DMS79 (cell line): ENCODE measurements around the gene TANGO6.
A peak's percentile ranks its signal among the peaks of the same experiment; 100 is the strongest.
"Not testable (repeated sequence)": the region's sequence is repeated elsewhere in the genome, so short reads cannot be mapped to it uniquely, and the experiment has no call there.

ENCODE experiments used
- DNase-seq: peaks from one replicate; lab custom pipeline; 2025; lab: John Stamatoyannopoulos, UW

TANGO6 gene

GRCh38 chr16:68972720-68973119, 129.4 kb downstream of the TANGO6 start:
- no peak for DNase-seq

- no peak for DNase-seq
These were observed 130.3 kb downstream of the TANGO6 start for GRCh38 chr16:68973611-68974120.

DNA sequence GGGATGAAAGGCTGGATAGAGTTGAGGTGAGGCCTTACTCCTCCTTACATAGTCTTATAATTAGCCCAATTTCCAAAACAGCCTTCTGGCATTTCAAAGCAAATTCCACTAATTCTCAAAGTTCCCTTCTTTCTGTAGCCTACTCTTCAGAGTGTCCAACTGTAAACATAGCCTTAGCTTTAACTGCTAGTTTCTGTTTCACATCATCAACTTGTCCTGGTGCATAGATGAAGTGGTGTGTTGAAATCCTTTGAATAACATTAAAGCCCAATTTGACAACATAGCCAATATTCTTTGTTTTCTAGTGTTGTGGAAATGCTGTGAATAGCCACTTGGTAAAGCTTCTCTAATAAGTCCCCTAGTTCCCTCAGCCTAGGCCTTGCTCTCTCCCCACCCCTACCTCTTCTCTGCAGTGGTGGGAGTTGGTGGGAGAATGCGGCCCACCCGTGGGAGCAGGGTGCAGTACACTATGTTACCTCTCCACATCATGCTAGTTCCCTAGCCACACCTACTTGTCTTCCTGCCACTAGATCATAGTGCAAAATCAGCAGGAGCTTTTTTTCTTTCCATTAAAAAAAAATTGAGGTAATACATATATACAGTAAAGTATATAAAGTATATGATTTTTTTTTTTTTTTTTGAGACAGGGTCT, 135.1 kb downstream of the TANGO6 start:
- DNase-seq: no peak

GRCh38 chr16:68980695-68981315, 137.5 kb downstream of the TANGO6 start:
- no peak for DNase-seq

- no peak for DNase-seq
These were observed 138.6 kb downstream of the TANGO6 start for GRCh38 chr16:68981971-68982370.

GRCh38 chr16:68984467-68984866, 141.1 kb downstream of the TANGO6 start:
- no peak for DNase-seq

- DNase-seq: no peak
These were observed 141.9 kb downstream of the TANGO6 start for GRCh38 chr16:68985268-68985667.

- DNase-seq: no peak
These were observed 142.5 kb downstream of the TANGO6 start for GRCh38 chr16:68985855-68986254.

DNA sequence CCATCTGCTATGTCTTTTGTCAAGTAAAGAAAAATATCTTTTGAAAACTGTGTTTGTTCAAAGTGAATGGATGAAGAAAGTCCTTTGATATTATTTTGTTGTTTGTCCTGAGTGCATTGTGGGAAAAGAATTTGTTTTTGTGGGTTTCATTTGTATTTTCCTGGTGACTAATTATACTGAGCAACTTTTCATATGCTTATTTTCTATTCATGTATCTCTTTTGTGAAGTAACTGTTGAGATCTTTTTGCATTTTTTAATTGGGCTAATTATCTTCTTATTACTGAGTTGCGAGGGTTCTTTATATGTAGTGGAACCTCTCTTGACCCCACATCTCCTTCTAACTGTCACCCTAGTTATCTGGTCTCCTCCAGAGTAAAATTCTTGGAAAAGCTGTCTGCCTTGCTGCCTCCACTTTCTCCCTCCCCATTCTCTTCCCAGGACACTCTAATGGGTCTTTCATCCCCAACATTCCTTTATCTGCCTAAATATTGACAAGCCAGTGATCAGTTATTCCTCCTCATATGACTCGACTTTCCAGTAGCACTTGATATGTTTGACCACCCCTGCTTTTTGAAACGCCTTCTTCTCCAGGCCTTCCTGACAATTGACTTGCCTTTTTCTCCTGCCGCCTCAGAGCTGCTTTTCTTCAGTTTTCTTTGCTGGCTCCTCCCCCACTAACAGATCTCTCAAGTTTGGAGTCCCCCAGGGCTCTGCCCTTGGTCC, 144.6 kb downstream of the TANGO6 start:
- DNase-seq: no peak

DNA sequence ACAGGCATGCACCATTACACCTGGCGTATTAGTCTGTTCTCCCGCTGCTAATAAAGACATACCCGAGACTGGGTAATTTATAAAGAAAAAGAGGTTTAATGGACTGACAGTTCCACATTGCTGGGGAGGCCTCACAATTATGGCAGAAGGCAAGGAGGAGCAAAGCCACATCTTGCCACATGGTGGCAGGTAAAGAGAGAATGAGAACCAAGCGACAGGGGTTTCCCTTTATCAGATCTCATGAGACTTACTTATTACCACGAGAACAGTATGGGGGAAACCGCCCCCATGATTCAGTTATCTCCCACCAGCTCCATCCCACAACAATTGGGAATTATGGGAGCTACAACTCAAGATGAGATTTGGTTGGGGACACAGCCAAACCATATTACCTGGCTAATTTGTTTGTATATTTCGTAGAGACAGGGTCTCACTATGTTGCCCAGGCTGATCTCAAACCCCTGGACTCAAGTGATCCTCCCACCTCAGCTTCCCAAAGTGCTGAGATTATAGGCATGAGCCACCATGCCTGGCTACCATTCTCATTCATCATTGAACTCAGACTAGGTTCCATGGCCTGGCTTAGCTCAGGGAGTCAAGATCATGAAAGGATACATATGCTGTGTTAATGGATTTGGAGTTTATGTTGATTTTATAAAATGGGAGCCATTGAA, 147.0 kb downstream of the TANGO6 start:
- not testable (repeated sequence) for DNase-seq

DNA sequence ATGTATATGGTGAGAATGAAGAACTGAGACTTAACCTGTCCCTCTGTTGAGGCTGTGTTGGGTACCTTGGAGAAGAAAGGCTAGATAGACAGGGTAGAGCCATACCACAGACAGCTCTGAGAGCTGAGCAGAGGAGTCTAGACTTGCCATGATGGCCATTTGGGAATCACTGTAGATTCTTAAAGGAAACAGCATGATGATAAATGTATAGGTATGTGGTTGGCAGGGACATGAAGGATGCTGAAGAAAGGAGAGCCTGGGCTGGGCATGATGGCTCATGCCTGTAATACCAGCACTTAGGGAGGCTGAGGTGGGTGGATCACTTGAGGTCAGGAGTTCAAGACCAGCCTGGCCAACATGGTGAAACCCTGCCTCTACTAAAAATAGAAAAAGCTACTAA, 147.7 kb downstream of the TANGO6 start:
- DNase-seq: no peak

DNA sequence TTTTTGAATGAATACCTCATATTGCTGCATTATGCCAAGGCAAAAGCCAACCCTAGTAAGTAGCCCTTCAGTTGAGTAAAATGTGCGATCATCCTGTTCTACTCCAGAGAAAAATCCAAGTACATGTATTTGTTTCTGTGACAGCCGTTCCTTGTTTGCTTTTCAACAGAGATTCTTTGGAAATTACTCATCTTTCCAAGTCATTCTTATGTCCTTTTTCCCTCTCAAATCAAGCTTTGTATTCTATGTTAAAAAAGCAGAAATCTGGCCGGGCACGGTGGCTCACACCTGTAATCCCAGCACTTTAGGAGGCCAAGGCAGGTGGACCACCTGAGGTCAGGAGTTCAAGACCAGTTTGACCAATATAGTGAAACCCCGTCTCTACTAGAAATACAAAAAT, 149.2 kb downstream of the TANGO6 start:
- DNase-seq: no peak

DNA sequence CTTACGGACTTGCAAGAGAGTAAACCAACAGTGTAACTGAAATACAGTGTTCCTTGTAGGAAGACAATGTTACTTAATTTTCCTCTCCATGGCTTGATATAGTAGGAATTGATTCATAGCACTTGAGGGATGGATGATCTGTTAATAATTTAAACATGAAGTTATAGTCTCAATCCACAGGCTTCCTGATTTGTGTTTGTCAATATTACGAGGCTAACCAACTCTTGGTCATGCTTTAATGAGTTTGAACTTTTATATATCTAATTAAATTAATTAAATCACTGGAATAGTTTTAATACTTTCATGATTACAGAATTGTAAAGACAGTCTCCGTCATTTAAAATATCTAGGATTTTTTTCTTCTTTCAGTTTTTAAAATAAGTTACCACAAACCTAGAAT, 150.1 kb downstream of the TANGO6 start:
- DNase-seq: no peak

DNA sequence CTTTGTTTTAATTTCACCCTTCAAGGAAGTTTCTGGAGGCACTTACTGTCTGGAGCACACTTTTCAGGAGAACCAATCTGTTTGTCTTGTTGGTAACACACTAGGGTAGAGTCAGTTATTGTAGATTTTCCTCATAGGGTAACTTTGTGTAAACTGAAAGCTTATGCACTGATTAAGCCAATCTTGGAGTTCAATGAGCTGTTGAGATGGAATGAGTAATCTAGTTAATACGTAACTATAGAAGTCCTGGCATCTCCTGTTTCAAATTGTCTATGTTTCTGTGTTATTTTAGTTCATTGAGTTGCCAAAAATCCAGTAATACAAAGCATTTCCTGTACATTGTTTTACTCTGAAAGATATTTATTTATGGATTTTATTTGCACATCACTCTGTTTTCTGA, 150.6 kb downstream of the TANGO6 start:
- no peak for DNase-seq

DNA sequence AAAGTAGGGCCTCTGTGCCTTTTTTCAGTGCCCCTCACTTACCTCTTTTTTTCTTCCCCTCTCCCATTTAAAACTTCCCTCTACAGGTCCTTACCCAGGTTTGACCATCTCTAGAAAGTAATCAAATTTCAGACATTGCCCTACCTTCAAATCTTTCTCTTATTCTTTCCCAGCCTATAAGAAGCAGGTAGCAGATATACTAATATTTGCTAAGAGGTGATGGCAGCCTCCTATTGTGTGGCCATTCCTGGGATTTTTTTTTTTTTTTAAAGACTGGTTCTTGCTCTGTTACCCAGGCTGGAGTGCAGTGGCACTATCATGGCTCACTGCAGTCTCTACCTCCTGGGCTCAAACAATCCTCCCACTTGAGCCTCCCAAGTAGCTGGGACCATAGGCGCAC, 151.0 kb downstream of the TANGO6 start:
- DNase-seq: no peak

DNA sequence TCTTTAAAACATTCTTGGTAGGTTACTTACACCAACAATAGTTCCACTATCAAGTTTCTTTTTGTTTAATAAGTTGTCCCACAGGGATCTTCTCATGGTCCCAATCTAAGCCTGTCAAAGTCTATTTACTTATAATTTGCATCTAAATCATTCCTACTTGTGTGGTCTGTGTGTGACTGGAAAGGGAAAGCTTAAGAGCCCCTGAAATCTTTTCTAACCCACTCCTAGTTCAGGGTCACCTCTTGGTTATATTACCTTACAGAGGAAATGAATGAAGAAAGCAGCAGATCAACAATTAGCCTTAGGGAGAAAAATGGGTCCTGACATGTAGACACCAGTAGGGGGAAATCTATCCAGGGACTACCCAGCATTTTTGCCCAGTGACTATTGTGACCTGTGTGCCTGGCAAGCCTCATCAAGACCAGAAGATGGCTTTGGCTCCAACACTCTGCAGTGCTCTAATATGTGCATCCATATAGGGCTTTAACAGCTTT, 151.7 kb downstream of the TANGO6 start:
- DNase-seq: peak; percentile 11

- no peak for DNase-seq
These were observed 154.2 kb downstream of the TANGO6 start for GRCh38 chr16:68997564-68997963.

DNA sequence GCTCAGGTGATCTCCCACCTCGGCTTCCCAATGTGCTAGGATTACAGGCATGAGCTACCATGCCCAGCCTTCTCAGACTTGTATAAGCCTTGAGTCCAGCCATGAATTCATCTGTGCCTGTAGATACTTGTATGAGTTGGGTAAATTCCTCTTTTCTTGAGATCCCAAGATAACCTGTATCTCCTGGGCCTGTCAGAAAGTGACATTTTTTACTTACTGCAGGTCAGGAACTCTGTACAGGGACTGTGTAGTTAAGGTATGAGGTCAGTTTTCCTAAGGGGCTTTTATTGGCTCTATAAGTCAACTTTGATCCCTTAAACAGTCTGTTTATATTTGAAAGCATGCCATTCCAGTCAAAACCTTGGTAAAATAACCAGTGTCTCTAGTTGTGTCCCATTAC, 155.8 kb downstream of the TANGO6 start:
- no peak for DNase-seq

DNA sequence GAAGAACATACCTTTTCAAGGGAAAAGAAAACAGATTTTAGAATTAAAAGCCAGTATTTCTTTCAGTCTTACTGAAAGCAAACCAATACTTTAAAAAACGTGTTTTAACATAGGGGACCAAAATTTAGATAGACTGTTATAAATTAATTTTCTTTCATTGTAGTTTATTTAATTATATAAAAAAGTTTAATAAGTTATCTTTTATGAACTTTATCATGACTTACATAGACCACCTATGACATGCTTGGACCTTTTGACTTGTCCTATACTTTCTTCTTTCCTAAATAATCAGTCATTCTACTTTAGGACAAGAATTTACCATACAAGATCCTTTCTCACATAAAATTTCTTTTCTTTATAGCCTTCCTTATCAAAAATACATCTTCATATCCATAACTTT, 160.2 kb downstream of the TANGO6 start:
- DNase-seq: no peak

- DNase-seq: no peak
These were observed 162.5 kb downstream of the TANGO6 start for GRCh38 chr16:69005641-69006355.

DNA sequence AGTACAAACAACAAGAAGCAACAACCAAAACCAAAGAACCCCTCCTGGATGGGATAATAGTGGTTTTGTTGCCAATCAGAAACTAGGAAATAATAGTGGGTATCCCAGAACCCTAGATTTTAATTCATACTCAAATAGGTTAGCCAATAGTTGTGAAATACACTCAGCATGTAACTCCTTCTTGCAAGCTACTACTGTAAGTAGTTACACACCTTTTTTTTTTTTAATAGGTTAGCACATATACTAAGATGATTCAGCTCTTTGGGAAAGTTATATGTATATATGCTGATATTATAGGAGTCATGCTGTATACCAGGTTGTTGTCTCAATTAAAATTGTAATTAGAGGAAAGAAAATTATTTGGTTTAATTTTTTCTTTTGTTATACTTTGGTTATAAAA, 169.6 kb downstream of the TANGO6 start:
- no peak for DNase-seq

GRCh38 chr16:69013991-69014390, 170.7 kb downstream of the TANGO6 start:
- no peak for DNase-seq
